Peyer's patch (tissue), 4 donors: ENCODE data around the gene TUB.

ENCODE experiments used
- POLR2A ChIP-seq, 2 donors: fragments of 450-650 bp; IDR thresholded peaks; one replicate each; pipeline ENCODE4 v1.5.1; 2017; ENCODE audit warnings: antibody characterized with exemption in 2 of 2, mild to moderate bottlenecking in 2 of 2, moderate library complexity in 2 of 2
- TF ChIP-seq, protein P1 (sequence below), 6 experiments: fragments of 450-650 bp in 4 of 6; fragments of 200-600 bp in 2 of 6; sonication (generic) in 1 of 6; IDR thresholded peaks; one replicate each; pipeline ENCODE4 v1.5.1; 2017 to 2019; ENCODE audit warnings: antibody characterized with exemption in 6 of 6, mild to moderate bottlenecking in 3 of 6, moderate library complexity in 1 of 6

DNA sequence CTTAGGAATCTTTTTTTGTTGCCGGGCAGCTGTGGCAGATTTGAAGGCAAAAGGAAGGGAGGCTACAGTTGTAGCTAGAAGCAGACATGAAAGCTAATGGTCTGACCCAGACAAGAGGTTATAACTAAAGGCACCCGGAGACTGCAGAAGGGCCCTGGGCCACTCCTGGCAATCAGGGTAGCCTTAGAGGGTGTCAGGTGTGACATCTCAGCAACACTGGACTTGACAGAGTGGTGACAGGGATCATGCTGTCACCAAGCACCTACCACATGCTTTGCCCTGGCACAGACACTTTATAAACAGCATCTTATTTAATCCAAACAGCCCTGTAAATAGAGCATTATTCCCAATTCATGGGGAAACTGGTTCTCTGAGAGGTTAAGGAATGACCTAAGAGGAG lies 25.7 kb downstream of the TUB start:
- TF ChIP-seq, protein P1, sequence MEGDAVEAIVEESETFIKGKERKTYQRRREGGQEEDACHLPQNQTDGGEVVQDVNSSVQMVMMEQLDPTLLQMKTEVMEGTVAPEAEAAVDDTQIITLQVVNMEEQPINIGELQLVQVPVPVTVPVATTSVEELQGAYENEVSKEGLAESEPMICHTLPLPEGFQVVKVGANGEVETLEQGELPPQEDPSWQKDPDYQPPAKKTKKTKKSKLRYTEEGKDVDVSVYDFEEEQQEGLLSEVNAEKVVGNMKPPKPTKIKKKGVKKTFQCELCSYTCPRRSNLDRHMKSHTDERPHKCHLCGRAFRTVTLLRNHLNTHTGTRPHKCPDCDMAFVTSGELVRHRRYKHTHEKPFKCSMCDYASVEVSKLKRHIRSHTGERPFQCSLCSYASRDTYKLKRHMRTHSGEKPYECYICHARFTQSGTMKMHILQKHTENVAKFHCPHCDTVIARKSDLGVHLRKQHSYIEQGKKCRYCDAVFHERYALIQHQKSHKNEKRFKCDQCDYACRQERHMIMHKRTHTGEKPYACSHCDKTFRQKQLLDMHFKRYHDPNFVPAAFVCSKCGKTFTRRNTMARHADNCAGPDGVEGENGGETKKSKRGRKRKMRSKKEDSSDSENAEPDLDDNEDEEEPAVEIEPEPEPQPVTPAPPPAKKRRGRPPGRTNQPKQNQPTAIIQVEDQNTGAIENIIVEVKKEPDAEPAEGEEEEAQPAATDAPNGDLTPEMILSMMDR (IDR thresholded peaks at IDR 0.05): no peak
- TF ChIP-seq POLR2A (IDR thresholded peaks at IDR 0.05): no peak
